ENCODE results near the gene SUPT16H.

GRCh38 chr14:21414137-21414631, 30.4 kb upstream of the SUPT16H start:
- TF ChIP-seq POLR2A (IDR thresholded peaks at IDR 0.05) (no peak), CTCF (IDR thresholded peaks at IDR 0.05) (no peak)
